ENCODE measurements around the gene SAMHD1. TPM values are rescaled to one million over a fixed set of nuclear protein-coding genes. Genes with fewer than 3 reads are reported as not detected.

Gene SAMHD1
- total and polyA plus RNA-seq, 2 donors (not counting 3 experiments of a cell fraction or from before 2014, with no cell fraction given), result 13.7 to 27.5 TPM

GRCh38 chr20:36848677-36849076 lies 102.8 kb downstream of the SAMHD1 start:
- intact Hi-C loops (cut with micrococcal nuclease) (no loop called here), dilution Hi-C loops (cut with MboI; ENCODE audit: extremely low pct_ligation_motif_present, low sequenced_read_pairs) (no loop called here)
- H3K9me1 ChIP-seq (replicated peaks; ENCODE audit: control insufficient read depth, extremely low read depth, insufficient read depth, low read length), result no peaks in the 10 kb centered on the region
- no peak for TF ChIP-seq MAX (IDR thresholded peaks at IDR 0.05; ENCODE audit: insufficient read depth, insufficient read length)
- TF ChIP-seq MYC (IDR thresholded peaks at IDR 0.05; ENCODE audit: low read depth, low read length), result no peak
- no peak for TF ChIP-seq FOS (IDR thresholded peaks at IDR 0.05; ENCODE audit: borderline replicate concordance, insufficient read depth, low read length)
- no peak for TF ChIP-seq GATA2 (IDR thresholded peaks at IDR 0.05; ENCODE audit: insufficient read depth, insufficient read length, low read depth, low read length)
- TF ChIP-seq JUN (IDR thresholded peaks at IDR 0.05; ENCODE audit: borderline replicate concordance, insufficient read depth, insufficient read length, low read depth), result peak; percentile 6
- no peak overlapping the region for H2AFZ ChIP-seq (ENCODE audit: low read depth, low read length)
- no peak overlapping the region for H3K4me3 ChIP-seq (replicated peaks in 1 of 3; ENCODE audit: insufficient read depth in 1 of 3, low read depth in 1 of 3, low read length in 3 of 3)
- peaks cover 10% of the 10 kb centered on the region for H3K4me1 ChIP-seq (ENCODE audit: control insufficient read depth, extremely low read depth, insufficient read depth, low read length)
- no peaks in the 10 kb centered on the region for H3K36me3 ChIP-seq (ENCODE audit: control insufficient read depth in 2 of 2, extremely low read depth in 1 of 2, insufficient read depth in 2 of 2, low read length in 2 of 2)
- ChIA-PET CTCF (interaction anchor here (1.0 to 5.9 kb wide), 6 partner anchors 9 to 40 kb away, joined by 3 to 31 read pairs (median 10); no protein-coding TSS in a partner anchor), POLR2A (no interaction called here)
- H3K4me2 ChIP-seq (ENCODE audit: insufficient read depth, low read length), result no peak overlapping the region
- H3K9ac ChIP-seq (replicated peaks; ENCODE audit: extremely low read depth, insufficient read depth, low read length), result peak overlapping the region; percentile 19
- H3K9me3 ChIP-seq (replicated peaks; ENCODE audit: control insufficient read depth, insufficient read depth, low read length), result no peaks in the 10 kb centered on the region
- FAIRE-seq (no peak), DNase-seq (ENCODE audit: low read depth, low spot score) (no peak)
- peak overlapping the region; percentile 51 for H3K27ac ChIP-seq (ENCODE audit: insufficient read depth, low read depth, low read length)
- H3K79me2 ChIP-seq (ENCODE audit: control insufficient read depth, insufficient read depth, low read length), result peaks cover 68% of the 10 kb centered on the region
- no peaks in the 10 kb centered on the region for H3K27me3 ChIP-seq (ENCODE audit: control insufficient read depth in 2 of 2, insufficient read depth in 2 of 2, low read length in 2 of 2)
- no peaks in the 10 kb centered on the region for H4K20me1 ChIP-seq (replicated peaks; ENCODE audit: control insufficient read depth, extremely low read depth, insufficient read depth, low read length)
- BruUV-seq (replicated peaks), result no TSS peak

GRCh38 chr20:36848078-36848660 lies 103.3 kb downstream of the SAMHD1 start:
- peak overlapping the region; percentile 51 for H3K27ac ChIP-seq (ENCODE audit: insufficient read depth, low read depth, low read length)
- no TSS peak for BruUV-seq (replicated peaks)
- peak overlapping the region; percentile 19 for H3K9ac ChIP-seq (replicated peaks; ENCODE audit: extremely low read depth, insufficient read depth, low read length)
- no peak overlapping the region for H2AFZ ChIP-seq (ENCODE audit: low read depth, low read length)
- dilution Hi-C loops (cut with MboI; ENCODE audit: extremely low pct_ligation_motif_present, low sequenced_read_pairs) (no loop called here), intact Hi-C loops (cut with micrococcal nuclease) (no loop called here)
- no peak overlapping the region for H3K4me2 ChIP-seq (ENCODE audit: insufficient read depth, low read length)
- H3K36me3 ChIP-seq (ENCODE audit: control insufficient read depth in 2 of 2, extremely low read depth in 1 of 2, insufficient read depth in 2 of 2, low read length in 2 of 2), result no peaks in the 10 kb centered on the region
- H4K20me1 ChIP-seq (replicated peaks; ENCODE audit: control insufficient read depth, extremely low read depth, insufficient read depth, low read length), result no peaks in the 10 kb centered on the region
- no peaks in the 10 kb centered on the region for H3K9me1 ChIP-seq (replicated peaks; ENCODE audit: control insufficient read depth, extremely low read depth, insufficient read depth, low read length)
- H3K27me3 ChIP-seq (ENCODE audit: control insufficient read depth in 2 of 2, insufficient read depth in 2 of 2, low read length in 2 of 2), result no peaks in the 10 kb centered on the region
- peak; percentile 52 for FAIRE-seq
- peak; percentile 46 for DNase-seq (ENCODE audit: low read depth, low spot score)
- H3K4me3 ChIP-seq (replicated peaks in 1 of 3; ENCODE audit: insufficient read depth in 1 of 3, low read depth in 1 of 3, low read length in 3 of 3), result no peak overlapping the region
- H3K9me3 ChIP-seq (replicated peaks; ENCODE audit: control insufficient read depth, insufficient read depth, low read length), result no peaks in the 10 kb centered on the region
- no peak for TF ChIP-seq EZH2 (IDR thresholded peaks at IDR 0.05; ENCODE audit: borderline replicate concordance, low read depth, low read length, severe bottlenecking)
- TF ChIP-seq POLR2A (IDR thresholded peaks at IDR 0.05; ENCODE audit: low read depth, low read length), result no peak
- no peak for TF ChIP-seq POLR2AphosphoS5 (IDR thresholded peaks at IDR 0.05; ENCODE audit: insufficient read depth, low read depth, low read length)
- no peak for TF ChIP-seq GATA2 (IDR thresholded peaks at IDR 0.05; ENCODE audit: insufficient read depth, insufficient read length, low read depth, low read length)
- TF ChIP-seq MAX (IDR thresholded peaks at IDR 0.05; ENCODE audit: insufficient read depth, insufficient read length), result no peak
- no peak for TF ChIP-seq FOS (IDR thresholded peaks at IDR 0.05; ENCODE audit: borderline replicate concordance, insufficient read depth, low read length)
- no peak for TF ChIP-seq CTCF (IDR thresholded peaks at IDR 0.05; ENCODE audit: extremely low read depth in 1 of 2, insufficient read depth in 1 of 2, low read depth in 1 of 2, low read length in 2 of 2)
- TF ChIP-seq MYC (IDR thresholded peaks at IDR 0.05; ENCODE audit: low read depth, low read length), result no peak
- TF ChIP-seq JUN (IDR thresholded peaks at IDR 0.05; ENCODE audit: borderline replicate concordance, insufficient read depth, insufficient read length, low read depth), result no peak
- peaks cover 14% of the 10 kb centered on the region for H3K4me1 ChIP-seq (ENCODE audit: control insufficient read depth, extremely low read depth, insufficient read depth, low read length)
- ChIA-PET CTCF (interaction anchor here (1.0 to 5.9 kb wide), 8 partner anchors 9 to 73 kb away, joined by 3 to 31 read pairs (median 4); no protein-coding TSS in a partner anchor), POLR2A (no interaction called here)
- peaks cover 62% of the 10 kb centered on the region for H3K79me2 ChIP-seq (ENCODE audit: control insufficient read depth, insufficient read depth, low read length)
